Fibroblast of lung (primary cell): ENCODE results near the gene UBE2S.

Experiments used
- EZH2 ChIP-seq: IDR thresholded peaks from 2 replicates; pipeline ENCODE4 v1.5.1; 2012; ENCODE audit warnings: low read length, control low read depth, mild to moderate bottlenecking; ENCODE audit errors: missing control alignments
- TF ChIP-seq, protein P1 (sequence below), 2 donors: IDR thresholded peaks in 1 of 2; conservative IDR thresholded peaks in 1 of 2; 1 replicate in 1 of 2; 2 replicates in 1 of 2; pipeline ENCODE4 v1.5.1; 2011 to 2012; ENCODE audit warnings: low read length in 2 of 2, control low read depth in 1 of 2, inconsistent platforms in 1 of 2, low read depth in 1 of 2, mild to moderate bottlenecking in 1 of 2

DNA sequence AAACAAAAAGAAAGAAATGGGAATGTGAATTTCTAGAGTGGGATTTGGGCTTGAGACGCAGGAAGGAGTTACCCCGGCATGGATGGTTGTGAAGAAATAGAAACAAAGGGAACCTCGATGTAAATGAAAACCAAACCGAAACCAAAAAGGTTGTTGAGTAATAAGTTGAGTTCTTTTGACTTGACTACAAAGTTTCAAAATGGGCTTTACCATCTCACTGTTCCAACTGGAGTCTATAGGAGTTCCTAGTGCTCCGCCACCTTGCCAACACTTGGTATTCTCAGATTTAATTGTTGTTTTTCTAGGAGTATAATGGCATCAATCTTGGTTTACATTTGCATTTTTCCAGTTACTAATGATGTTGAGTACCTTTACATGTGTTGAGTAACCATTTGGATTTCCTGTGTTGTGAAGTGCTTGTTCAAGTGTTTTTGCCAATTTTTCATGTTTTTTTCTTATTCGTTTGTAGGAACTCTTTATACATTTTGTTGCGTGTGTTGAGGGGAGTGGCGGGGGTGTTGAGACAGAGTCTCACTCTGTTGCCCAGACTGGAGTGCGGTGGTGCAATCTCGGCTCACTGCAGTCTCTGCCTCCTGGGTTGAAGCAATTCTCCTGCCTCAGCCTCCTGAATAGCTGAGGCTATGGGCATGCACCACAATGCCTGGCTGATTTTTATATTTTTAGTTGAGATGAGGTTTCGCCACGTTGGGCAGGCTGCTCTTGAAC is 9.2 kb downstream of the UBE2S start:
- TF ChIP-seq, protein P1, sequence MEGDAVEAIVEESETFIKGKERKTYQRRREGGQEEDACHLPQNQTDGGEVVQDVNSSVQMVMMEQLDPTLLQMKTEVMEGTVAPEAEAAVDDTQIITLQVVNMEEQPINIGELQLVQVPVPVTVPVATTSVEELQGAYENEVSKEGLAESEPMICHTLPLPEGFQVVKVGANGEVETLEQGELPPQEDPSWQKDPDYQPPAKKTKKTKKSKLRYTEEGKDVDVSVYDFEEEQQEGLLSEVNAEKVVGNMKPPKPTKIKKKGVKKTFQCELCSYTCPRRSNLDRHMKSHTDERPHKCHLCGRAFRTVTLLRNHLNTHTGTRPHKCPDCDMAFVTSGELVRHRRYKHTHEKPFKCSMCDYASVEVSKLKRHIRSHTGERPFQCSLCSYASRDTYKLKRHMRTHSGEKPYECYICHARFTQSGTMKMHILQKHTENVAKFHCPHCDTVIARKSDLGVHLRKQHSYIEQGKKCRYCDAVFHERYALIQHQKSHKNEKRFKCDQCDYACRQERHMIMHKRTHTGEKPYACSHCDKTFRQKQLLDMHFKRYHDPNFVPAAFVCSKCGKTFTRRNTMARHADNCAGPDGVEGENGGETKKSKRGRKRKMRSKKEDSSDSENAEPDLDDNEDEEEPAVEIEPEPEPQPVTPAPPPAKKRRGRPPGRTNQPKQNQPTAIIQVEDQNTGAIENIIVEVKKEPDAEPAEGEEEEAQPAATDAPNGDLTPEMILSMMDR (conservative IDR thresholded peaks at IDR 0.05 in 1 of 2, IDR thresholded peaks at IDR 0.05 in 1 of 2; ENCODE audit: low read depth in 1 of 2, low read length in 2 of 2), result no peak
- no peak for TF ChIP-seq EZH2
